ENCODE data around the gene PRLR. TPM values are rescaled to one million over a fixed set of nuclear protein-coding genes. Genes with fewer than 3 reads are reported as not detected.

The PRLR gene
- total and polyA plus RNA-seq, 5 donors: 0.20 to 1.7 (median 0.95) TPM

DNA sequence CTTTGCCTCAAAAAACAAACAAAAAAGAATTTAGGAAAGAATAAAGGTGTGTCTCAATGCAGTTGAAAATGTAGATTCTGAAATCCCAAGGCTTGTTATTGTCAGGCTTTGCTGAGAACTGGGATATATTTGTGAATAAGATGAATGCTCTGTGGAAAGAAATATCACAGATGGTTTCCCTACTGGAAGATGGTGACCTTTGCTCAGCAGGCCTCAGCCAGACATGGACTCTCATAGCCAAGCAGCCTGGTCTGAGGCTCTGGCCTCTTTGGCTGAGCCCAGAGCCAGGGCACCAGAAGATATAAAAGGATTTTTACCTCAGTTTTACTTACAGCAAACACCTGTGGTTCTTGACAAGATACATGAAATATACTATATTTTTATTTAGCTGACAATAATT lies 219.6 kb downstream of the PRLR start:
- Histone ChIP-seq H3K9me3 (ENCODE audit: control insufficient read depth, low read length) (no peaks in the 10 kb centered on the region), H3K4me1 (ENCODE audit: control insufficient read depth, insufficient read depth, low read length) (no peaks in the 10 kb centered on the region), H3K27me3 (ENCODE audit: control insufficient read depth, insufficient read depth) (no peaks in the 10 kb centered on the region), H3K27ac (ENCODE audit: low read length) (no peak overlapping the region), H3K4me3 (ENCODE audit: low read length) (no peak overlapping the region)
- intact Hi-C loops (cut with DNase I): no loop called here
- ATAC-seq (no peak), DNase-seq (no peak)

DNA sequence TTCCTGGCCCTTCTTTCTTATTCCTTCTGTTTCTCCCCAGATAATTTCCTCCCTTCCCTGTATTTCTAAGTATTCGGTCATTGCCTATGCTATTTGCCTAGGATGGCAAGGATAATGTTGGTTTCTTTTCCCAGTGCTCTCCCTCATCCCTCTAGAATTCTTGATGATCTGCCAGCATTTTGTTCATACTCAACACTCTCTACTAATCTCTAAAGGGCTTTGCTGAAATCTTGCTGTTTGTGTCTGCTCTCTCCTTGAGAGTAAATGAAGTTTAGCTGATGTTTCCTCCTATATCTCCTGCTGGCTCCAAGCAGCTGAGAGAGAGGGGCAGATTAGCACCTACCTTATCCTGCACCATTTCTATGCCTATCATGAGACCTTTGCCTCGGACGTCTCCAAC lies 220.6 kb downstream of the PRLR start:
- H3K27me3 ChIP-seq (ENCODE audit: control insufficient read depth, insufficient read depth): no peaks in the 10 kb centered on the region
- intact Hi-C loops (cut with DNase I): loop anchor here (10.0 kb wide), 2 partner anchors 525 to 535 kb away; no protein-coding TSS in a partner anchor
- H3K4me3 ChIP-seq (ENCODE audit: low read length): no peak overlapping the region
- DNase-seq: no peak
- H3K4me1 ChIP-seq (ENCODE audit: control insufficient read depth, insufficient read depth, low read length): no peaks in the 10 kb centered on the region
- peak; percentile 56 to 57 for ATAC-seq
- H3K27ac ChIP-seq (ENCODE audit: low read length): no peak overlapping the region
- 46% methylated on average over 3 of the region's 3 CpGs for WGBS
- no peaks in the 10 kb centered on the region for H3K9me3 ChIP-seq (ENCODE audit: control insufficient read depth, low read length)

DNA sequence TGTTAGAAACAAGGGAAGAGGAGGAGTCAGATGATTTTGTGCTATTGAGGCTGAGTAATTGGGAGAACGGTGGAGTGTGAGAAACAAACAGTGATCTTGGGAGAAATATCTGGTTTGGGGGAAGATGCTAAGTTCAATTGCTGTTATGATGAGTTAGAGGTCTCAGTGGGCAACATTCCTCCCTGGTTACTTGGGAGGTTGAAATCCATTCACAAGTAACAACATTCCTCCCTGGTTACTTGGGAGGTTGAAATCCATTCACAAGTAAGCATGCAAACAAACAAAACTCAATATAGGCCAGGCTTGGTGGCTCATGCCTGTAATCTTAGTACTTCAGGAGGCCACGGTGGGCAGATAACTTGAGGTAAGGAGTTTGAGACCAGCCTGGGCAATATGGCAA lies 221.3 kb downstream of the PRLR start:
- Histone ChIP-seq H3K9me3 (ENCODE audit: control insufficient read depth, low read length) (no peaks in the 10 kb centered on the region), H3K27me3 (ENCODE audit: control insufficient read depth, insufficient read depth) (no peaks in the 10 kb centered on the region), H3K4me1 (ENCODE audit: control insufficient read depth, insufficient read depth, low read length) (no peaks in the 10 kb centered on the region), H3K27ac (ENCODE audit: low read length) (no peak overlapping the region), H3K4me3 (ENCODE audit: low read length) (no peak overlapping the region)
- ATAC-seq (no peak), DNase-seq (no peak)
- WGBS: 67% methylated on average over 2 of the region's 2 CpGs
- intact Hi-C loops (cut with DNase I): loop anchor here (10.0 kb wide), 2 partner anchors 524 to 534 kb away; no protein-coding TSS in a partner anchor

DNA sequence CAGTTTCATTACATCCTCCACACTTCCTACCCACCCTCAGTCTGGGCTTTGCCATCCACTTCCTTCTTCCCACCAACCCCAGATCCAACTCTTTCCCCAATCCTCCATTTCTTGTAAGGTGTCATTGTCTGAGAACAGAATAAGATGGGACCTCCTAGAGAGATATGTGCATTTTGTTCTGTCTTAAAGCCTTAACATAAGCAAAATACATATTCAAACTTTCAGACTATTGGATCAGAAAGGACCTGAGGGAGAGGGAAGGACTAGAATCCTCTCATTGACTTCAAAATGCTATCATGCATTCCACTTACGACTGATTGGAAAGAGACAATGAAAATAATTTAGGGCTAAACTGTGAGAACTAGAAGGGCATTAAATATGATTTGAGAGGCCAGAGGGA lies 225.5 kb downstream of the PRLR start:
- H3K4me3 ChIP-seq (ENCODE audit: low read length): no peak overlapping the region
- H3K27ac ChIP-seq (ENCODE audit: low read length): no peak overlapping the region
- WGBS: 77% methylated on average over 1 of the region's 1 CpG
- H3K4me1 ChIP-seq (ENCODE audit: control insufficient read depth, insufficient read depth, low read length): no peaks in the 10 kb centered on the region
- H3K9me3 ChIP-seq (ENCODE audit: control insufficient read depth, low read length): no peaks in the 10 kb centered on the region
- intact Hi-C loops (cut with DNase I): loop anchor here (10.0 kb wide), 2 partner anchors 520 to 530 kb away; no protein-coding TSS in a partner anchor
- DNase-seq (no peak), ATAC-seq (no peak)
- no peaks in the 10 kb centered on the region for H3K27me3 ChIP-seq (ENCODE audit: control insufficient read depth, insufficient read depth)

DNA sequence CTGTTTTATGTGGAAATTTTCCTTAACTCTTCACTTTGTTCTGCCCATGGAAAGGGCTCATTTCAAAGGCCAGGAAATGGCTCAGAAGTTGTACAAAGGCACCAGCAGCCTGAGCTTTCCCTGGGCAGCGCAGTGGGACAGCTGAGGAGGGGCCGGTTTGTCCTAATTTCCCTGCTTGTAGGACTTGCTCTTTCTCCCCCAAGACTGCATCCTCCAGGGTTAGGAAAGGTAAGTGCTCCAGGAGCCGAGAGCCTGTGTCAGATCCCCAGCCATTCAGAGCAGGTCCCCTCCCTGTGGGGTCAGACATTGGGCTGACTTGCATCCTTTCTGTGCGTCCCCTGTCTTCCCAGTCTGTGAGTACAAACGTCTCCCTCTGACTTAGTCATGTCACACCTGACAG lies 226.1 kb downstream of the PRLR start:
- H3K27ac ChIP-seq (ENCODE audit: low read length): no peak overlapping the region
- H3K9me3 ChIP-seq (ENCODE audit: control insufficient read depth, low read length): no peaks in the 10 kb centered on the region
- no peak overlapping the region for H3K4me3 ChIP-seq (ENCODE audit: low read length)
- no peak for ATAC-seq
- H3K4me1 ChIP-seq (ENCODE audit: control insufficient read depth, insufficient read depth, low read length): no peaks in the 10 kb centered on the region
- 71% methylated on average over 5 of the region's 5 CpGs for WGBS
- no peak for DNase-seq
- intact Hi-C loops (cut with DNase I): loop anchor here (10.0 kb wide), 2 partner anchors 519 to 529 kb away; no protein-coding TSS in a partner anchor
- H3K27me3 ChIP-seq (ENCODE audit: control insufficient read depth, insufficient read depth): no peaks in the 10 kb centered on the region

DNA sequence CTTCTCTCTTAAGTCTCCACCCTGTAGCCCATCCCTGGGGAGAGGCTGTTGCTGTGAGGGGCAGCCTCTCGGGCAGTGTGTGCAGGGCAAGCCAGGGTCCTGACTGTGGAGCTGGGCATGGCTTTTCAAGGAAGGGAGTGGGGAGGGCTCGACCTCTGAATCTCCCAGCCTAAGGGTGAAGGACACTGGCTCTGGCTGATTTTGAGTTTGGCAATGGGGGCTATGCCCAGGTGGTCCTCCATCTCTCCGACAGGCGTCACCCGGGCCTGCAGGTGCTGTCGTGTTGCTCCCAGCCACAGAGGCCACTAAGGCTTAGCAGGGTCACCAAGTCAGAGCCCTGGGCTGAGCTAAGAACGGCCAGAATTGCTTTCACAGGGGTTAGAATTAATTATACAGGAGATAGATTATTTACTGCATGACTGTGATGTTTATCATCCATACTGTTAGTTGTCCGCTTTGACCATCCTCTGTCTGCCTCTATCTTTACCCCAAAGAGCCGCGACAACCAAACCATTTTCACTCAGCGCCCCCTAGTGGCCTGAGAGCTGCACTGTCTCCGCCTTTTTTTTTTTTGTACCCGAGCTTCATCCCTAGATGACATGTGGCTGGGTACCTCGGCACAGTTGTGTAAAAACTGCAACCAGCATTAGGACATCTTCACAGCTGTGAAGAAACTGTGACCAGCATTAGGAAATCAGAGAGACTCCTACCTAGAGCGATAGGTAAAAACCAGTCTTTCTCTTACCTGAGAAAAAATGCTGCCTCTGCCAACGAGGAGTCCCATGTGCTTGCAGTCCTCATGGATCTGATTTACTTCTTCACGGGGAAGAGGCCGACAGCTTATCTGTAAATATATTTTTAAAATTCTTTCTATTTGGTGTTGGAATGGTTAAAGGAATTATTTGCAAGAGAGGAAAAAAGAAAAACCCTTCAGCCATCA lies 227.0 kb downstream of the PRLR start:
- no peak overlapping the region for H3K27ac ChIP-seq (ENCODE audit: low read length)
- H3K4me3 ChIP-seq (ENCODE audit: low read length): no peak overlapping the region
- H3K4me1 ChIP-seq (ENCODE audit: control insufficient read depth, insufficient read depth, low read length): no peaks in the 10 kb centered on the region
- ATAC-seq (peak; percentile 51 to 55), DNase-seq (peak; percentile 44 to 74 (median 64))
- intact Hi-C loops (cut with DNase I): loop anchor here (10.0 kb wide), 2 partner anchors 518 to 528 kb away; no protein-coding TSS in a partner anchor
- no peaks in the 10 kb centered on the region for H3K27me3 ChIP-seq (ENCODE audit: control insufficient read depth, insufficient read depth)
- H3K9me3 ChIP-seq (ENCODE audit: control insufficient read depth, low read length): no peaks in the 10 kb centered on the region
- WGBS: 43% methylated on average over 18 of the region's 18 CpGs

DNA sequence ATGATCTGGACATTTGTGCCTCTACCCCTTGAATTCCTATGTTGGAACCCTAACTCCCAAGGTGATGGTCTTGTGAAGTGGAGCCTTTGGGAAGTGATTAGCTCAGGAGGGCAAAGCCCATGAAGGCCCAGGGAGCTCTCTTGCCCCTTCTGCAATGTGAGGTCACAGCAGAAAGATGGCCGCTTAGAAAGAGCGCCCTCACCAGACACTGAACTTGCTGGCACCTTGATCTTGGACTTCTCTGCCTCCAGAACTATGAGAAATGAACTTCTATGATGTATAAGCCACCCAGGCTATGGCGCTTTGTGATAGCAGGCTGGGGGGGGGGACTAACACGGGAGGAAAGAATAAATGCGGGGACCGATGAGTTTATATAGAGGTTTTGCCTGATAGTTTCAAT lies 227.8 kb downstream of the PRLR start:
- intact Hi-C loops (cut with DNase I): loop anchor here (10.0 kb wide), 2 partner anchors 518 to 528 kb away; no protein-coding TSS in a partner anchor
- Histone ChIP-seq H3K27ac (ENCODE audit: low read length) (no peak overlapping the region), H3K4me1 (ENCODE audit: control insufficient read depth, insufficient read depth, low read length) (no peaks in the 10 kb centered on the region), H3K4me3 (ENCODE audit: low read length) (no peak overlapping the region), H3K9me3 (ENCODE audit: control insufficient read depth, low read length) (no peaks in the 10 kb centered on the region), H3K27me3 (ENCODE audit: control insufficient read depth, insufficient read depth) (no peaks in the 10 kb centered on the region)
- no peak for DNase-seq
- ATAC-seq: no peak
- WGBS: 89% methylated on average over 6 of the region's 6 CpGs

DNA sequence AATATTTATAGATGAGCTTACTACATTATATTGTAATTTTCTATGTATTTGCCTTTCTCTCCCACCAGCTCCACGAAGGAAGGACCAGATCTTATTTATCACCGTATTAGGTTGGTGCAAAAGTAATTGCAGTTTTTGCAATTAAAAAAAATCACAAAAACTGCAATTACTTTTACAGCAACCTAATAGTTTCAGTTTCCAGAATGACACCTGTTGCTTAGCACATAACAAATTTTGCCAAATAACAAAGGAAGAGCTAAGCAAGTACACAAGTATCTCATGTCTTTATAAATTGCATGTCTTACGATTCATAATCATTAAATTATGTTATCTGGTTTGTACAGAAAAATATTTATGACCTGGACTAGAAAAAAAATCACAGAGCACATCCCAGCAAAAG lies 228.4 kb downstream of the PRLR start:
- 70% methylated on average over 3 of the region's 3 CpGs for WGBS
- ATAC-seq (no peak), DNase-seq (no peak)
- Histone ChIP-seq H3K4me1 (ENCODE audit: control insufficient read depth, insufficient read depth, low read length) (no peaks in the 10 kb centered on the region), H3K4me3 (ENCODE audit: low read length) (no peak overlapping the region), H3K9me3 (ENCODE audit: control insufficient read depth, low read length) (no peaks in the 10 kb centered on the region), H3K27ac (ENCODE audit: low read length) (no peak overlapping the region), H3K27me3 (ENCODE audit: control insufficient read depth, insufficient read depth) (no peaks in the 10 kb centered on the region)
- intact Hi-C loops (cut with DNase I): loop anchor here (10.0 kb wide), 2 partner anchors 517 to 527 kb away; no protein-coding TSS in a partner anchor

Other genes starting within 250 kb of the PRLR start
- gene AGXT2, start 182.5 kb downstream of the PRLR start, total RNA-seq: not detected
- gene AGXT2, start 182.5 kb downstream of the PRLR start, polyA plus RNA-seq: not detected

Measured in right cardiac atrium (tissue), 5 donors.